OCI-LY3 (cell line): ENCODE measurements around the gene USP17L27.
"Not testable (repeated sequence)": the region's sequence is repeated elsewhere in the genome, so short reads cannot be mapped to it uniquely, and the experiment has no call there.

Experiments used
- H2AFZ ChIP-seq: fragments of 200-600, 300-600 bp; shearing (Covaris generic); 2 replicates; pipeline ENCODE4 v1.6.0; 2014; ENCODE audit warnings: antibody characterized with exemption, low read depth, low read length
- H3K27ac ChIP-seq: fragments of 200-600, 300-600 bp; sonication (generic); 2 replicates; pipeline ENCODE4 v1.5.1; 2014; ENCODE audit warnings: mild to moderate bottlenecking, low read length, moderate library complexity, mixed read lengths
- H3K27me3 ChIP-seq: fragments of 200-600, 300-600 bp; sonication (generic); 2 replicates; pipeline ENCODE4 v1.6.1; 2014; ENCODE audit warnings: low read depth, low read length, mixed read lengths
- H3K36me3 ChIP-seq: fragments of 200-600, 300-600 bp; sonication (generic); replicated peaks from 2 replicates; pipeline ENCODE3; 2014; ENCODE audit warnings: low read depth, low read length, mixed read lengths
- H3K4me1 ChIP-seq: fragments of 300-600, 200-600 bp; sonication (generic); 2 replicates; pipeline ENCODE4 v1.6.1; 2014; ENCODE audit warnings: low read length, mixed read lengths
- H3K4me2 ChIP-seq: fragments of 200-600, 300-600 bp; sonication (generic); 2 replicates; pipeline ENCODE4 v1.6.1; 2014; ENCODE audit warnings: low read length, mixed read lengths
- H3K4me3 ChIP-seq: fragments of 300-600, 200-600 bp; sonication (generic); 2 replicates; pipeline ENCODE4 v1.5.1; 2014; ENCODE audit warnings: antibody characterized with exemption, mild to moderate bottlenecking, low read length, moderate library complexity
- H3K79me2 ChIP-seq: fragments of 300-600, 200-600 bp; shearing (Covaris generic); 2 replicates; pipeline ENCODE4 v1.6.1; 2014; ENCODE audit warnings: mild to moderate bottlenecking, low read length, mixed read lengths
- H3K9ac ChIP-seq: fragments of 300-600, 200-600 bp; shearing (Covaris generic); 2 replicates; pipeline ENCODE4 v1.6.0; 2014; ENCODE audit warnings: mild to moderate bottlenecking, low read length, moderate library complexity
- H3K9me3 ChIP-seq: fragments of 200-600, 300-600 bp; shearing (Covaris generic); 2 replicates; pipeline ENCODE4 v1.6.1; 2014; ENCODE audit warnings: low read length, mixed read lengths; ENCODE audit not compliant: insufficient read depth
- H4K20me1 ChIP-seq: fragments of 200-600, 300-600 bp; sonication (generic); 2 replicates; pipeline ENCODE4 v1.6.1; 2016; ENCODE audit warnings: low read length, mixed read lengths; ENCODE audit not compliant: insufficient read depth

The USP17L27 gene

DNA sequence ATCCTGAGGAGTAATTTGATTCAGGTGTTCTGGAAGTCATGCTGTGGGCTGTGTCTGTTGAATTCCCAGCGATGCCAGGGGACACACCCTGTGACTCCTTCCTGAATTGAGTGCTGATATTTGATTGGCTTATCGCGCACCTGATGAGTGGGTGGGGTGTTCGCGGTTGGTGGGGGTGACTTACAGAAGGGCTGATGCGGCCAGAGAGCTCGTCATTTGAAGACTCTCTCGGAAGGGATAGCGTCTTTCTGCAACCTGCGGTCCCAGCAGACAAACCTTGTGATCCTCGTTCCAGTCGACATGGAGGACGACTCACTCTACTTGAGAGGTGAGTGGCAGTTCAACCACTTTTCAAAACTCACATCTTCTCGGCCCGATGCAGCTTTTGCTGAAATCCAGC is at the start of gene USP17L27:
Gene USP17L27 (plus strand): TSS at position 301 of the 400 bp plus-strand sequence. CDS start 0 bp downstream, at position 301.
- not testable (repeated sequence) for H4K20me1 ChIP-seq, H3K4me3 ChIP-seq, H3K9ac ChIP-seq, H3K4me2 ChIP-seq, H2AFZ ChIP-seq, H3K79me2 ChIP-seq, H3K27me3 ChIP-seq, H3K9me3 ChIP-seq, H3K4me1 ChIP-seq, H3K36me3 ChIP-seq, H3K27ac ChIP-seq

DNA sequence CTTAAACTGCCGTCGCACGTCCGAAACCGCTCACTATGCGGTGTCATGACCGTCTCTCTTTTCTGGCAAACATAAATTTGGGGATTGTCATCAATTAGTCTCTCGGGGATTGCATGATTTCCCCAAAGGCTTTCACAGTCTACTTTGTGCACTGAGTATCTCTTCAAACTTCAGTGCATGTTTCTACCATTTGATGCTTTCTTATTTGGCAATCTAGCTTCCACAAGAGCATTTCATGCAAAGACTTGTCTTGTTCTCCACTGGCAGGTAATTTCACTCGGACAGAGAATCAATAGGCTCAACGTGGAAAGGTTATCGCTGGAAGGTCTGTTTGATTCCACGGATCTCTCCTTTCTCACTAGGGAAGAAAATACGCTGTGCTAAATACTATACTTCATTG is 19.8 kb upstream of the USP17L27 start:
- H3K27ac ChIP-seq, H3K4me3 ChIP-seq, H3K79me2 ChIP-seq, H3K27me3 ChIP-seq, H2AFZ ChIP-seq, H4K20me1 ChIP-seq, H3K9me3 ChIP-seq, H3K9ac ChIP-seq, H3K4me2 ChIP-seq, H3K36me3 ChIP-seq, H3K4me1 ChIP-seq: not testable (repeated sequence)

DNA sequence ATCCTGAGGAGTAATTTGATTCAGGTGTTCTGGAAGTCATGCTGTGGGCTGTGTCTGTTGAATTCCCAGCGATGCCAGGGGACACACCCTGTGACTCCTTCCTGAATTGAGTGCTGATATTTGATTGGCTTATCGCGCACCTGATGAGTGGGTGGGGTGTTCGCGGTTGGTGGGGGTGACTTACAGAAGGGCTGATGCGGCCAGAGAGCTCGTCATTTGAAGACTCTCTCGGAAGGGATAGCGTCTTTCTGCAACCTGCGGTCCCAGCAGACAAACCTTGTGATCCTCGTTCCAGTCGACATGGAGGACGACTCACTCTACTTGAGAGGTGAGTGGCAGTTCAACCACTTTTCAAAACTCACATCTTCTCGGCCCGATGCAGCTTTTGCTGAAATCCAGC is 19.1 kb upstream of the USP17L27 start, which contains the start of gene USP17L24:
Gene USP17L24 (plus strand): TSS at position 301 of the 400 bp plus-strand sequence. CDS start 0 bp downstream, at position 301.
- not testable (repeated sequence) for H3K4me3 ChIP-seq, H3K79me2 ChIP-seq, H3K9me3 ChIP-seq

GRCh38 chr4:9329611-9330010 is 14.3 kb upstream of the USP17L27 start, which contains the start of gene USP17L25:
TSS of gene USP17L25 (plus strand) at chr4:9329911. CDS start at chr4:9329911, 0 bp downstream.
- not testable (repeated sequence) for H3K27me3 ChIP-seq, H3K79me2 ChIP-seq, H3K4me1 ChIP-seq, H2AFZ ChIP-seq, H3K9me3 ChIP-seq, H3K4me2 ChIP-seq, H3K36me3 ChIP-seq, H3K27ac ChIP-seq, H3K4me3 ChIP-seq, H3K9ac ChIP-seq, H4K20me1 ChIP-seq

More for the DNA sequence above, 19.1 kb upstream of the USP17L27 start, which contains the start of gene USP17L24:
- H4K20me1 ChIP-seq, H3K36me3 ChIP-seq, H2AFZ ChIP-seq, H3K27ac ChIP-seq, H3K9ac ChIP-seq, H3K4me2 ChIP-seq, H3K27me3 ChIP-seq, H3K4me1 ChIP-seq: not testable (repeated sequence)

DNA sequence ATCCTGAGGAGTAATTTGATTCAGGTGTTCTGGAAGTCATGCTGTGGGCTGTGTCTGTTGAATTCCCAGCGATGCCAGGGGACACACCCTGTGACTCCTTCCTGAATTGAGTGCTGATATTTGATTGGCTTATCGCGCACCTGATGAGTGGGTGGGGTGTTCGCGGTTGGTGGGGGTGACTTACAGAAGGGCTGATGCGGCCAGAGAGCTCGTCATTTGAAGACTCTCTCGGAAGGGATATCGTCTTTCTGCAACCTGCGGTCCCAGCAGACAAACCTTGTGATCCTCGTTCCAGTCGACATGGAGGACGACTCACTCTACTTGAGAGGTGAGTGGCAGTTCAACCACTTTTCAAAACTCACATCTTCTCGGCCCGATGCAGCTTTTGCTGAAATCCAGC is 9.6 kb upstream of the USP17L27 start, which contains the start of gene USP17L26:
Gene USP17L26 (plus strand): TSS at position 301 of the 400 bp plus-strand sequence. CDS start 0 bp downstream, at position 301.
- H3K4me1 ChIP-seq, H4K20me1 ChIP-seq, H3K27ac ChIP-seq, H3K27me3 ChIP-seq, H3K36me3 ChIP-seq, H2AFZ ChIP-seq, H3K9ac ChIP-seq, H3K4me3 ChIP-seq, H3K79me2 ChIP-seq, H3K9me3 ChIP-seq, H3K4me2 ChIP-seq: not testable (repeated sequence)

GRCh38 chr4:9339103-9339502 is 4.8 kb upstream of the USP17L27 start, which contains the start of gene USP17L5:
TSS of gene USP17L5 (plus strand) at chr4:9339403. CDS start at chr4:9339403, 0 bp downstream.
- H3K36me3 ChIP-seq, H3K4me2 ChIP-seq, H3K27me3 ChIP-seq, H3K79me2 ChIP-seq, H4K20me1 ChIP-seq, H3K4me3 ChIP-seq, H3K4me1 ChIP-seq, H3K9me3 ChIP-seq, H2AFZ ChIP-seq, H3K9ac ChIP-seq, H3K27ac ChIP-seq: not testable (repeated sequence)

- not testable (repeated sequence) for H3K79me2 ChIP-seq, H3K9ac ChIP-seq, H2AFZ ChIP-seq, H3K27me3 ChIP-seq, H3K9me3 ChIP-seq, H3K27ac ChIP-seq, H3K36me3 ChIP-seq, H3K4me1 ChIP-seq, H4K20me1 ChIP-seq, H3K4me3 ChIP-seq, H3K4me2 ChIP-seq
These were observed 4.6 kb downstream of the USP17L27 start, which contains the start of gene USP17L28 for GRCh38 chr4:9348593-9348992. TSS of gene USP17L28 (plus strand) at chr4:9348893. CDS start at chr4:9348893, 0 bp downstream.

GRCh38 chr4:9350866-9351265 is 6.9 kb downstream of the USP17L27 start:
- not testable (repeated sequence) for H3K4me3 ChIP-seq, H3K4me2 ChIP-seq, H3K9ac ChIP-seq, H3K36me3 ChIP-seq, H3K27me3 ChIP-seq, H3K27ac ChIP-seq, H4K20me1 ChIP-seq, H3K79me2 ChIP-seq, H3K4me1 ChIP-seq, H2AFZ ChIP-seq, H3K9me3 ChIP-seq

DNA sequence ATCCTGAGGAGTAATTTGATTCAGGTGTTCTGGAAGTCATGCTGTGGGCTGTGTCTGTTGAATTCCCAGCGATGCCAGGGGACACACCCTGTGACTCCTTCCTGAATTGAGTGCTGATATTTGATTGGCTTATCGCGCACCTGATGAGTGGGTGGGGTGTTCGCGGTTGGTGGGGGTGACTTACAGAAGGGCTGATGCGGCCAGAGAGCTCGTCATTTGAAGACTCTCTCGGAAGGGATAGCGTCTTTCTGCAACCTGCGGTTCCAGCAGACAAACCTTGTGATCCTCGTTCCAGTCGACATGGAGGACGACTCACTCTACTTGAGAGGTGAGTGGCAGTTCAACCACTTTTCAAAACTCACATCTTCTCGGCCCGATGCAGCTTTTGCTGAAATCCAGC is 9.4 kb downstream of the USP17L27 start, which contains the start of gene USP17L29:
Gene USP17L29 (plus strand): TSS at position 301 of the 400 bp plus-strand sequence. CDS start 0 bp downstream, at position 301.
- not testable (repeated sequence) for H3K4me1 ChIP-seq, H3K4me2 ChIP-seq, H3K27me3 ChIP-seq, H3K79me2 ChIP-seq, H3K36me3 ChIP-seq, H3K4me3 ChIP-seq, H3K27ac ChIP-seq, H3K9ac ChIP-seq, H3K9me3 ChIP-seq, H2AFZ ChIP-seq, H4K20me1 ChIP-seq

- H2AFZ ChIP-seq, H3K27ac ChIP-seq, H3K79me2 ChIP-seq, H3K9ac ChIP-seq, H3K9me3 ChIP-seq, H3K36me3 ChIP-seq, H3K27me3 ChIP-seq, H4K20me1 ChIP-seq, H3K4me1 ChIP-seq, H3K4me2 ChIP-seq, H3K4me3 ChIP-seq: not testable (repeated sequence)
These were observed 18.9 kb downstream of the USP17L27 start, which contains the start of gene USP17L30 for GRCh38 chr4:9362829-9363228. TSS of gene USP17L30 (plus strand) at chr4:9363129. CDS start at chr4:9363129, 0 bp downstream.
